Parietal lobe (tissue), 1 donor: ENCODE measurements around the gene ATXN1. TPM values are rescaled to one million over a fixed set of nuclear protein-coding genes. Genes with fewer than 3 reads are reported as not detected.

ENCODE experiments used
- total RNA-seq: library from RNA; depleted of rRNA; stranded (reverse); fragments of >200 nt; gene quantifications from one replicate; pipeline ENCODE4 v1.2.3, GENCODE V29; 2014

Gene ATXN1
- 202 TPM for total RNA-seq

GRCh38 chr6:16760516-16761470, at the start of gene ATXN1:
TSS of gene ATXN1 (minus strand) at chr6:16761460.

